HEK293 (cell line): Measurements from ENCODE around the gene MARCHF10.

Source experiments
- ZNF561 ChIP-seq: fragments of 450-650 bp; IDR thresholded peaks from 2 replicates; pipeline ENCODE4 v1.5.1; 2018; ENCODE audit warnings: missing biosample characterization, missing genetic modification characterization, borderline replicate concordance
- ZNF660 ChIP-seq: fragments of 450-650 bp; IDR thresholded peaks from 2 replicates; pipeline ENCODE4 v1.5.1; 2018; ENCODE audit warnings: missing biosample characterization, mild to moderate bottlenecking, missing genetic modification characterization
- TF ChIP-seq, protein P1 (sequence below): fragments of 450-650 bp; formaldehyde crosslinking; IDR thresholded peaks from 2 replicates; pipeline ENCODE4 v1.5.1; 2016; ENCODE audit warnings: missing biosample characterization, missing genetic modification characterization

DNA sequence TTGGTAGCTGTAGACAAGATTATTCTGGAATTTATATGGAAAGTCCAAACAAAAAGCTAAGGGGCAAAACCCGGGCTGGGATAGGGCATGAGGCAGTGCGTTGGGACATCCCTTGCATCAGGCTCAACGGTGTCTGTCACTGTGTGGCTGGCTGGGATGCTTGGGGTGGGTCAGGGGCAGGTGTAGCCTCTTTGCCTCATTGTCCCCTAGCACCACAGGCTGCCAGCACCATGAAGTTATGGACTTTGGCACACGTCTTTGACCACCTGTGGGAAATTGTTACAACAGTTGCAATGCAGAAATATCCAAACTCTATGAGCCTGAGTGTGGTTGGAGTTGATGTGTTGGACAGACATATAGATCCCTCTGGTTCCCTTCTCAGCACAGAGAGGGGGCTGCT lies 32.8 kb upstream of the MARCHF10 start:
- TF ChIP-seq, protein P1, sequence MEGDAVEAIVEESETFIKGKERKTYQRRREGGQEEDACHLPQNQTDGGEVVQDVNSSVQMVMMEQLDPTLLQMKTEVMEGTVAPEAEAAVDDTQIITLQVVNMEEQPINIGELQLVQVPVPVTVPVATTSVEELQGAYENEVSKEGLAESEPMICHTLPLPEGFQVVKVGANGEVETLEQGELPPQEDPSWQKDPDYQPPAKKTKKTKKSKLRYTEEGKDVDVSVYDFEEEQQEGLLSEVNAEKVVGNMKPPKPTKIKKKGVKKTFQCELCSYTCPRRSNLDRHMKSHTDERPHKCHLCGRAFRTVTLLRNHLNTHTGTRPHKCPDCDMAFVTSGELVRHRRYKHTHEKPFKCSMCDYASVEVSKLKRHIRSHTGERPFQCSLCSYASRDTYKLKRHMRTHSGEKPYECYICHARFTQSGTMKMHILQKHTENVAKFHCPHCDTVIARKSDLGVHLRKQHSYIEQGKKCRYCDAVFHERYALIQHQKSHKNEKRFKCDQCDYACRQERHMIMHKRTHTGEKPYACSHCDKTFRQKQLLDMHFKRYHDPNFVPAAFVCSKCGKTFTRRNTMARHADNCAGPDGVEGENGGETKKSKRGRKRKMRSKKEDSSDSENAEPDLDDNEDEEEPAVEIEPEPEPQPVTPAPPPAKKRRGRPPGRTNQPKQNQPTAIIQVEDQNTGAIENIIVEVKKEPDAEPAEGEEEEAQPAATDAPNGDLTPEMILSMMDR (tag by site-specific recombination) = no peak
- TF ChIP-seq ZNF561 (tag by site-specific recombination) = no peak
- TF ChIP-seq ZNF660 (tag by site-specific recombination) = no peak
